Epidermal melanocyte (primary cell): ENCODE data around the gene BTBD10.
A peak's percentile ranks its signal among the peaks of the same experiment; 100 is the strongest.

Experiments used
- DNase-seq: peaks from one replicate; pipeline ENCODE4 v3.0.0; 2011; ENCODE audit warnings: low spot score; ENCODE audit not compliant: insufficient read length

The BTBD10 gene

DNA sequence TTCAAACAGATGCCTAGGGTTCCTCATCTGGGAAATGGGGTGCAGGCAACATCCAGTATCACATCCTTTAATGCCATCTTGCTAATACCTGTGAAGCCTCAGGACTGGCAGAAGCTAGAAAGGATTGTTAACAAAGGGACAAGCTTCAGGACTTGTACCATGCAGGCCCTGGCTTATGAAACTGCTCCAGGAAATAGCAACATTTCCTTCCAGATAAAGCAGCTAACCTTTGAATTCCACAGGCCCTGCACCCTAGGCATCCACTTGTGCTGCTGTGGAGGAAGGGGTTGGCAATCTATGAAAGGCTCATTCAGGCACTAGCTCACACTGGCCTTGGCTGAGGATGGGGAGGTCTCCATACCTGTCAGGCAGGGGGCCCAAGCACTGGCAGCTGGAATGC, 87.2 kb downstream of the BTBD10 start:
- no peak for DNase-seq

DNA sequence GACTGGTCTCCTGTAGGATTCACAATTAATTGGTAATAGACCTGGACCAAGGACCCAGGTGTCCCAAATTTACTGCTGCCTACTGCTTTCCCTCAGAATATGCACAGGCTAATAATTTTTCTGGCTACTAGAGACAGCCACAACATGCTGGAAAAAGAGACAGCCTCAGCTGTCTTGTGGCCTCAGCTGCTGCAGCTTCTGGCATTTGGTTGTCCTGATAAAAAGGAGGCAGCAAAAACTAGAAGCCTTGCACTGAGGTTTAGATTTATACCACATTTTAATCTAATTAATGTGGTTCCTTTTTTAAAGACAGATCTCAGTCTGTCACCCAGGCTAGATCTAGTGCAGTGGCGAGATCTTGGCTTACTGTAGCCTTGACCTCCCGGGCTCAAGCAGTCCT, 89.8 kb downstream of the BTBD10 start:
- no peak for DNase-seq

DNA sequence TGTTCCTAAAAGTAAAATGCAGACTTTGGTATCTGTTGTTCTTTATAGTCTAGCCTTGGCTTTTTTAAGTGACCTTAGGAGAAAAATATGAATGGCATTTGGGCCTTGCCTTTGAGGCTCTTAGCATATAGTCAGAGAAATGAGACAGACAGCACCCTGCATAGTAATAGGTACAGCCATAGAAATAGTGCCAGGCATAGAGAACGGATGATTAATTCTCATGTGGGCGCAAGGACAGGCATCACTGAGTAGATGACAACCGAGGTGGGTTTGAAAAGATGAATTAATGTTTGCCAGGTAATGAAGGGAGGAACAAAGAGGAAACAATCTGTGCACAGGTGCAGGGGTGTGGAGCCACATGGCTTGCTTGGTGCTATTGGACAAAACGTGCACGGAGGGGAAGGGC, 95.0 kb downstream of the BTBD10 start:
- no peak for DNase-seq

DNA sequence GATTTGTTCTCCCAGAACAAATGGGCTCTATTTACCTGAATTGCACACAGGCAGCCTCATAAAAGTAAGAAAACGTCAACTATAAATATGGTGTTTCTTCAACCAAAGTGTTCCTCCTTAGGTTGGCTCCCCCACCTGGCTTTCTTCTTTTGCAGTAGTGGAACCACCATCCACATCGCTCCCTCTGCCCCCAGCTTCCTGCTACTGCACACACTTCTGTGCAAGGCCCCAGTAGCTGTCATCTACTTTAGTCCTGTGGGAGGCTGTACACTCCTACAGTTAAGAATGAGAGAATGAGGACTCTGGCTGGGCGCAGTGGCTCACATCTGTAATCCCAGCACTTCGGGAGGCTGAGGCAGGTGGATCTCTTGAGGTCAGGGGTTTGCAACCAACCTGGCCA, 95.9 kb downstream of the BTBD10 start:
- no peak for DNase-seq

DNA sequence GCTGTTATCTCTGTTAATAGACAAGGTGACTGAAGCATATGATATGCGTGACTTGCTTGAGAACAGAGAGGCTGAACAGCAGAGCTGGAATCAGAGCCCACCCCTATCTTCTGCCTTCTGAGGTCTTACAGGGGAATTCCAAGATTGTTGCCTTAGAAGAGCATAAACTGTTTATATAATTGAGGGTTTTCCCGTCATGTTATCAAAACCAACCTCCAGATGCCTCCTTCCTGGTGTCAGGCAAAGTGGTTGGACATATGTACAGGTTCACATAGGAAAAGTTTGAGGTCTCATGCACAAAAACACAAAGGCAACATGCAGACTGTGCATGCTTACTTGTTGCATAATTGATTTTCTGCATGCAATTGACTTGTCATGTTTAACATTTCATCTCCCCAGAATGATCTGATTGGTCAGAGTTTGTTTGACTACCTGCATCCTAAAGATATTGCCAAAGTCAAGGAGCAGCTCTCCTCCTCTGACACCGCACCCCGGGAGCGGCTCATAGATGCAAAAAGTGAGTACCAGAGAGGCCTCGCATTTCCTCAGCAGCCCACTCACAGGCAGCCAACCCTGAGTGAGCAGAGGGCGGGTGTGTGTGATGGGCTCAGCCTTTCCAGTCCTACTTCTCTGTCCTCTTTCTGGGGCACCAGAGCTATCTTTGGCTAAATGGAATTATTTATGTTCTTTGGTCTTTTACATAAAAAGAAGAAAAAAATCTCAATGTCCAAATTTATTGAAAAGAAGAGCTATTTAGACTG, 96.6 kb downstream of the BTBD10 start:
- no peak for DNase-seq

DNA sequence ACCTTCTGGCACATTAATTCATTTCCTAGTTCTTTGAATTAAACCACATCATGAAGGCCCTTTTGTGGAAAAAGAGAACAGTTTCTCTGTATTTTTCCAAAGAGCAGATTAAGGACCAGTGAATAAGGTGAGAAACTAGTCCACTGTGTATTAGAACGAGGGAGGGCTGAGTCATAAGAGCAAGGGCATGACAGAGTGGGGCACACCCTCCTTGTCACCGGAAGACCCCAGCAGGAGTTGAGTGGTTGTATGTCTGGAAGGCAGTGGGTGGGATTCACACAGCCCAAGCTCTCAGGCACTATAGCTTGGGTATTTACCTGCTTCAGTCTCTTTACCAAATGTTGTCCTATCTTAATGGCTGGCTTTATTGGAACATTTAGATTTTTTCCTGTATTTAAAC, 98.6 kb downstream of the BTBD10 start:
- DNase-seq, result no peak

DNA sequence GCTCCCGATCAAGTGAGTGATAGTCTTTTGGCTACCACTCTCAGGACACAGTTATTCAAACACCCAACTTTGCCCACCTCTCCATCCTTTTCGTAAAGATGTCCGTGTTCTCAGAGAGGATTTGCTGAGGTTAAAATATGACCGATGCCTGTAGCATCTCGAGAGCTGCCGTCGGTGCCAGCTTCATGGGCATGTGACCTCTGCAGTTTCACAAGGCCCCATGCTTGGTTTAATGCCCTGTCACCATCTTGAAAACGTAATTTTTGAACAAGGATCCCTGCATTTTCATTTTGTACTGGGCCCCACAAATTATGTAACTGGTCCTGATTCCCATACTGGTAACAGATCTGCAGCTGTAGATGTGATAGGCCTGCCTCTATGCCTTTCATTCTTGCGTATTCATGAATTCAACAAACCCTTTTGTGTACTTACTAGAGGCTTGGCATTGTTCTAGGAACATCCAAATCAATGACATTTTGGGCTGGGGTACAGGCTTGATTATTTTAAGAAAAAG, 100.4 kb downstream of the BTBD10 start:
- no peak for DNase-seq

DNA sequence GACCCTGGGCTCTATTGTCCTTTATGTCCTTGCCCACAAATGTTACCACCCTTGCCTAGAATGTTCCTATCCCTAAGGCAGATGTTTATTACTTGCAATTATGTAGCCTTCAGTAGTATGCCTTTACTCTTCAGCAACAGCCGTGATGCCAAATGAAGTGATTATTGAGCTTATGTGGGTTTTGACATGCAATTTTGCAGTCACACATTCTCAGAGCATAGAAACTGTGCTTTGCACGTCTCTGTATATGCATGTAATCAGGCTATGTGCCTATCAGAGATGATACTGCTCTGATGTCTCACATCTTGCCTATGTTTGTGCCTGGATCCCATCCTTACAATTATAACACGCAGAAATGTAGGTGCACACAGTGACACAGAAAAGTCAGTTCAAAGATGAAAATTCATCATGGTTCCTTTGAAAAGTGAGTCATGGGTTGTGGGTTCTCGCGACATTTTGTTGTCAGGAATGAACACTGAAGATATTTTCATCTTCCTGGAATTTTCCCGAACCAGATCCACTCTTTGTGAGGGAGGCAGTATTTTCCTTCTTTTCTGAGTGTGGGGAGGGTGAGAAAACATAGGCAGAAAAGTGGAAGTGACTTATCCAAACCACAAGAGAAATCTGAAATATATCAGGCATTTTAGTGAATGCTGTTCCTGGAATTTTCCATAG, 104.3 kb downstream of the BTBD10 start:
- no peak for DNase-seq

DNA sequence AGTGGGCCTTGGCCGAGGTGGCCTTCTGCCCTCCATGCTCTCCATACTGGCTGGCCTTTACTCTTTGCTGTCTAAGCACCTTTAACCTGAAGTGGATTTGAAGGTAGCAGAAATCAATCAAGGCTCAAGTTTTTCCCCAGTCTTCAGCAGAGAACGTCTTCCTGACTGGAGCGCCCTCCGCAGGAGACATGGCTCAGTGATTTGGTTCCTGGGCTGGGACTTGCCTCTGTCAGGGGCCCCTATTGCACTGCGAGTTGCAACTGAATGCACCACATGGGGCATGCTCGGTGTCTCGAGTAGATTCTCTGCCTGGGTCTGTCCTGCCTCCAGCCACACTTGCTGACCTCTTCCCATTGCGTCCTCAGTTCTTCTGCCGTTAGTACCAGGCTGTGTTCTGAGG, 105.8 kb downstream of the BTBD10 start:
- DNase-seq, result no peak

DNA sequence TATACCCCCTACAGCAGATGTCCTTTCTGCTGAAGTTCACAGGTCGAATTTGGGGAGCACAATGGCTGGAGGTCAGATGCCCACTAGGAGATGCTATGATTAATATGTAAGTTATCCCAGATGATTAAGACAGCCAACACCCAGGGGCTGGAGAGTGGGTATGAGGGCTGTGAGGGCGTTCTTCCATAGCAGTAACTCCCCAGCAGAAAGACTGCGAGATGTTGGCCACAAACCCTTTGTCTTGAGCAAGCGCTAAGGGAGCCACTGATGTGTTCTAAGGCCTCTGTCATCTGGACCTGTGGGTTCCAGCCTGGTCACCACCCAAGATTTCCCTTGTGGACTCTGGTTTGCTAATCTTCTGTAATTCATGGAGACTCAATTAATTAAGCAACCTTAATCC, 107.8 kb downstream of the BTBD10 start:
- no peak for DNase-seq

DNA sequence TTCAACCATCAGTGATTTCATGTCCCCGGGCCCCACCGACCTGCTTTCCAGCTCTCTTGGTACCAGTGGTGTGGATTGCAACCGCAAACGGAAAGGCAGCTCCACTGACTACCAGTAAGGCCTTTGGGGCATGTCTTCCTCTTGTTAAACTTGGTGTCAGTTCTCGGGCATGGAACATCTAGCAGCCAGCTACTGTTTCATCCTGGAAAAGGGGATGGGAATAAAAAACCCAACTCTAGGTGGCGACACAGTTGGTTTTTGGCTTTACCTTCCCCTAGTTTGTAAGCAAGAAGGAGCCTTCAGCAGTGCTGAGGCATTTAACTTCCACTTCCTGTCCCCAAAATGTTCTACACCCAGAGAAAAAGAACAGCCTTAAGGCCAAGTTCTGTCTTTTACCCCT, 108.7 kb downstream of the BTBD10 start:
- no peak for DNase-seq

DNA sequence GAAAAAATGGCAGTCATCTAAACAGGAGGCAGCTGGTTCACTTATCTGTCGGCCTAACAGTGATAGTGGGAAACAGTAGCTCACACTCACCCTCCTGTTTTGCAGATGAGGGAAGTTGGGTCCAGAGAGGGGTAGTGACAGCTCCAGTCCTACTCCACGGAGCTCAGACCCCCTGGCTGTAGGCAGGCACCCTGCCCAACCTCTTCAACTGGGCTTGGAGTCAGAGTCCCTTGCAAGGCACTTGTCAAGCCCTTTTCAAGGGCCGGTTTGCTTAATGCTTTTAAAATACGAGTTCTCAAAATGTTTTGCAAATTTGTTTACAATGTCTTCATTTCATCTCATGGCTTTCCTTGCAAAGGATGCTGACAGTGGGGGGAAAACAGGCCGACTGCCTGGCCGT, 110.3 kb downstream of the BTBD10 start:
- DNase-seq, result no peak

DNA sequence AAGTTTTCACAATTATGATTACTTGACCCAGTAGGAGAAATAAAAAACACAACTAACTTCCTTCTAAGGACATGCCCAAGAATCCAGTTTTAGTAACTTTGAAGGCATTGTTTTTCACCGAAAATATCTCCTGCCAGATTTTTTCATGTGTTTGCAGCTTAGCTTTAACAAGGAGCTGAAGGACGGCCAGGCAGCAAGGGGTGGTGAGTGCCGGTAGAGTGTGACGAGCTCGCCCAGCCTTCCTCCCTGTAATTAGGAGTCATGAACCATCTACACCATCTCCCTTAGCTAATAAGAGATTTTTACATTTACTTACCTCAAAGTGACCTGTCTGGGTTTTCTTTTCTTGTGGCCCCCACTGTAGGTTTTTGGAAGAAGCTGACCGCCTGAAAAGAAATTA, 113.4 kb downstream of the BTBD10 start:
- DNase-seq, result no peak

DNA sequence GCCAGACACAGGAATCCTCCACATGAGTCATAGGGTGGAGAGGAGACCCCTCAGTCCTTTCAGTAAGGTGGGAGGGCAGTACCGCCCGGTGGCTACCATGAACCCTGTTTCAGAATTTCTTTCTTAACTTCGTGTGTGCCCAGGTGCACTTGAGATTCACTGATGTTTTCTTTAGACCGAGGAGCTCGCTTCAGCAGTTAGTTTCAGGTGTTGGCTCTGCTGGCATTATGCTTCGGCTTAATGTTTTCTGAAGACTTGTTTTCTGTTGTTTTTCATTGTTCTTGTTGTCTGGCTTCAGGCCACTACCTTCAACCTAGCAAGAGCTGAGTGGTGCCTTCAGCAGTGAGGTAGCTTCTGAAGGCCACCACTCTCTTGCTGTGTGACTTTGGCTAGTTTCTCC, 114.0 kb downstream of the BTBD10 start:
- DNase-seq, result no peak

DNA sequence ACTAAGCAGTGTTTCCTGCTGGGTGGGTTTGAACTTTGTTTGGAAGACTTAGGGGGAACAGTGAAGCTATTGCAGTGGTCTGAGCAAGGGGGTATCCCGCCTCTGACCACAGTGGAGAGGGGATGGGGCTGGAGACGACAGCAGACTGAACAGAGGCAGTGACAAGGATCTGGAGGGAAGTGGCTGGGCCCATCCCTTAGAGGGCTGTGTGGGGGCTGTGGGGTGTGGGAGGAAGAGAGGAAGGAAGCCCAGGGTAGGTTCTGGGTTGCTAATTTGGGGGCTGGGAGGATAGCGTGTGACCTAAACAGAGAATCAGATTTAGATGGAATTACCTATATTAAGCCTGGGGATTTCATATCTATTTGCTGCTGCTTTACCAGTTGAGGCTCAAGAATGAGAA, 114.7 kb downstream of the BTBD10 start:
- DNase-seq, result no peak

DNA sequence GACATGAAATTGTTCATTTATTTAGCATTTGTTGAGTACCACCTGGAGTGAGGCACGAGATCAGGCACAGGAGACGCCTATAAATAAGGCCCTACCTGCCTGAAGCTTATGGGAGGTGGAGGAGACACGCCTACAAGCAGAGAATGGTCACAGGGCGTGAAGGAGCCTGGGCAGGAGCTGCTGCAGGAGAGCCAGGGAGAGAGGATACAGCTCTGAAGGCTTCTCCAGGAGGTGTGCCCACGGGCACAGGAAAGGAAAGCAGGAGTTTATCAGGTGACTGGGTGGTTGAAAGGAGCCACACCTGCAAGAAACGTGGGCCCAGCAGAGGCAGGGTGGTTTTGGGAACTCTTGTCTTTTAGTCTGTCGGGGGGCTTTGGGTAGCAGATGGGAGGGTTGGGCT, 115.1 kb downstream of the BTBD10 start:
- no peak for DNase-seq

DNA sequence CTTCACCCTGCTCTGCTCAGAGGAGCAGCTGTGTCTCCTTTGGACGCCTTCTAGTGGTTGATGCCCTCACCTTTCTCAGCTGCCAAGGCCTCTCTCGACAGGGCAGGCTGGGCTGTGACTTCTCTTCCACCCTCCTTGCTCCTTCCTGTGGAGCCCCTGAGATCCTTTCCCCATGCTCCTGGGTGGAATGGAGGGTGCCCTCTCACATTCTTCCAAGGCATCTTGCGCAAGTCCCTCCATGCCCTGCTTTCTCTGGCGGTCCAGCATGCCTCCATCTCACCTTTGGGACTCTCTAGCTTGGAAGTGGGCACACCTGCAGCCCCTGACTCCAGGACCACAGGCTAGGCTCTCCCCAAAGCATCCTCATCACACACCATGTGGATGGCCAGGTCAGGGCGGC, 116.6 kb downstream of the BTBD10 start:
- no peak for DNase-seq

DNA sequence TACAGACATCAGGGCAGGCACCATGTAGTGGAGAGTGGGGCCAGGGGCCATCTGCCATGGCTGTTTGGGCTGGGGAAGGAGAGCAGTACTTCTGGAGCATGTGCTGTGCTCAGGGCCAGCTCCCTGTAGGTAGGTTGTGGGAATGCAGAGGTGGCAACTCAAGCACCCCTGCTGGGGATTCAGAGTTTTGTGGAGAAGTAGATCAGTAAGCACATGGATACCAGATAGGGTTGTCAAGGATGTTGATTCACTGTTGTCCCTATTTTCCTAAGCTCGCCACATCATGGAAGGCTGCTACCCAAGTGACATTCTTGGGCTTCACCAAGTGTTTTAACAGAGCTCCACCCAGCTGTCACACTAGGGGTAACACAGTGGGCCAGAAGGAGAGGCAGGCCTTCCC, 118.2 kb downstream of the BTBD10 start:
- DNase-seq, result no peak

DNA sequence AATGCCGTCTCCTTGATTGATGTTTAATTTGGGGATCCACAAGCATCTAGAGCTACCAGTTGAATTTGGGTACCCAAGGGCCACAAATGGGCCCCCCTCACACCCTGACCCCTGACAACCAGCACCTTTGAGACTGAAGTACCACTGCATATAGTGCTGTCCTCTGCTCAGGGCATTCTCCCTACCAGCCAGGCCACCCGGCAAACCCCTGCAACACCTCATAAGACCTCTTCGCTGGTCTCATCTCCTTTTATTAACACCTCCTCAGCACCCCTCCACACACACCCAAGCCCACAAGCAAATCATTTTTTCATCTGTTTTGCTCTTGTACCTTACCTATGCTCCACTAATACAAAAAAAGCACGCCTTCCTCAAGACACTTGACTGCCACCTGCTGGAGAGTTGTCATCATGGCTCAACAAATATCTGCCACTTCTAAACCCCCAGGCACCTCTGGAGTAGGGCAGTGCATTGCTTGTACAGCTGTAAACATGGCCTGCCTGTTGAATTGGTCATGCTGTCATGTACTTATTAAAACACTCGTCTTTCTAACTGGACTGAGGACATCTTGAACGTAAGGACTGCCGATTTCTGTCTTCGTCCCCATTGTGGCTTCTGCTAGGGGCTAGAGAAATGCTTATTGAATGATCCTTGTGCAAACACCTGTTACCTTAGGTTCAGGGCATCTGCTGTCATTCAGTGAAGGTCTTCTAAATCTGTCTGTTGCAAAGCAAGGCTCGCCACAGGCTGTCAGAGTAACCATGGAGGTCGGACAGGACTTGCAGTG, 118.9 kb downstream of the BTBD10 start:
- DNase-seq, result peak; percentile 59

DNA sequence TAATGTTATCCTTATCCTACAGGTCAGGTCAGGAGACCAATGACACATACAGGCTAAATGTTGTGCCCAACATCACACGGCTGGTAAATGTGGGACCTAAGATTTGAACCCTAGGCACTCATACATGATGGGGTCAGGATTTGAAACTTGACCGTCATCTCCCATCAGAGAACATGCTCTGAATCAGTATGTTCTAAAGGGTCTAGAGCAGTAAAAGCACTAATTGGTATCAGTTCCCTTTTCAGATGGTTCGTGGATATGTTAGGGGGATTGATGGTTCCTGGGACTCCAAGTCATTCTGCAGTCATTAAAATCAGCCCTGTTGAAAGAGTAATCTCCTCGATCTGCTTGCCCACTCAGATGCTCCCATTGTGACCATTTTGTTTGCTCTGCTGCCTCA, 120.0 kb downstream of the BTBD10 start:
- no peak for DNase-seq

DNA sequence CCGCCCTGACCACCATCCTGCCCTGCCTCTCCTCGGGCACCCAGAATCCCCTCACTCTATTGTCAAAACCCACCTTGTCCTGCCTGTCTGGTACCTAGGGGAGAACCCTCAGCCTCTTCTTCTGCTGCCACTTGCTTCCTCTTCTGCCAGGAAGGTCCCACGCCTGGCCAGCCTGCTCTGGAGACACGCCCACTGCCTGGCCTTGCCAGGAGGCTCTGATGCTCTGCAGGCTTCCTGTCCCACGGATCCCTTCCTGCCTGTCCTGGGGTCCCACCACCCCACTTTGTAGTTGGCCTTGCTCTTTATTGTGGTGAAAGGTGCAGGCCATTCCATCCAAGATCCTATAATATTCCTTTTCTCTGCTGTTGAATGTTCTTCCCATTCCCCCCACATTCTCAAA, 122.0 kb downstream of the BTBD10 start:
- DNase-seq, result no peak
